Transverse colon (tissue), 4 donors: Measurements from ENCODE around the gene CBL. TPM values are rescaled to one million over a fixed set of nuclear protein-coding genes. Genes with fewer than 3 reads are reported as not detected.
A peak's percentile ranks its signal among the peaks of the same experiment; 100 is the strongest.

Experiments used
- DNase-seq: peaks from one replicate; pipeline ENCODE4 v3.0.0-alpha.2; 2019
- H3K27ac ChIP-seq, 4 donors: fragments of 200-600 bp; sonication (generic); 2 replicates each; pipeline ENCODE4 v1.5.1; 2016 to 2018; ENCODE audit warnings: inconsistent platforms in 4 of 4
- H3K27me3 ChIP-seq: fragments of 200-600 bp; sonication (generic); 2 replicates; pipeline ENCODE4 v1.5.1; 2017; ENCODE audit warnings: inconsistent platforms
- H3K36me3 ChIP-seq, 4 donors: fragments of 200-600 bp; sonication (generic); 2 replicates each; pipeline ENCODE4 v1.5.1; 2017 to 2019; ENCODE audit warnings: inconsistent platforms in 4 of 4
- H3K4me1 ChIP-seq, 4 donors: fragments of 200-600 bp; sonication (generic); 2 replicates each; pipeline ENCODE4 v1.5.1; 2017 to 2020; ENCODE audit warnings: inconsistent platforms in 4 of 4
- H3K4me3 ChIP-seq, 4 donors: fragments of 200-600 bp; sonication (generic); 1 replicate in 1 of 4; 2 replicates in 3 of 4; pipeline versions ENCODE4 v1.5.1 to v1.6.1; 2017 to 2019; ENCODE audit warnings: inconsistent platforms in 4 of 4
- H3K9me3 ChIP-seq, 2 donors: fragments of 200-600 bp; sonication (generic); 2 replicates each; pipeline ENCODE4 v1.5.1; 2017 to 2019; ENCODE audit warnings: inconsistent platforms in 2 of 2
- EP300 ChIP-seq: sonication (generic); formaldehyde crosslinking; IDR thresholded peaks from one replicate; pipeline ENCODE4 v1.6.1; 2017; ENCODE audit warnings: antibody characterized with exemption, low read depth
- POLR2A ChIP-seq: fragments of 450-650 bp; IDR thresholded peaks from one replicate; pipeline ENCODE4 v1.6.1; 2016; ENCODE audit warnings: antibody characterized with exemption, mild to moderate bottlenecking, moderate library complexity
- POLR2AphosphoS5 ChIP-seq, 3 donors: sonication (generic); formaldehyde crosslinking; IDR thresholded peaks; one replicate each; pipeline ENCODE4 v1.6.1; 2016; ENCODE audit warnings: antibody characterized with exemption in 3 of 3
- WGBS, 2 donors: methylation state at CpG; one replicate each; pipeline ENCODE4 v1.1.5; 2018; ENCODE audit warnings: low coverage in 1 of 2; 5-methylcytosine and 5-hydroxymethylcytosine counted together
- in situ Hi-C, 4 donors: fragments of 200-750 bp; cut with MboI; loops; one replicate each; pipeline versions ENCODE4 v1.15.0 to v1.15.1; 2017; ENCODE audit warnings: low sequenced_read_pairs in 3 of 4, low pct_ligation_motif_present in 1 of 4, low pct_unique_long_range_greater_than_20kb in 1 of 4
- intact Hi-C: fragments of 100-400 bp; cut with DNase I; formaldehyde crosslinking; loops from one replicate; pipeline ENCODE4 v1.15.1; 2023; ENCODE audit warnings: low total_unique reads
- total RNA-seq, 4 donors: library from RNA; depleted of rRNA; stranded (reverse); fragments of >200 nt; gene quantifications; one replicate each; pipeline ENCODE4 v1.1.0, GENCODE V29; 2016
- TF ChIP-seq, protein P1 (sequence below), 5 experiments: fragments of 200-600 bp in 3 of 5; fragments of 450-650 bp in 2 of 5; sonication (generic) in 3 of 5; IDR thresholded peaks; 1 replicate in 2 of 5; 2 replicates in 3 of 5; pipeline ENCODE4 v1.5.1; 2016 to 2017; ENCODE audit warnings: antibody characterized with exemption in 5 of 5, inconsistent platforms in 3 of 5, mild to moderate bottlenecking in 2 of 5, moderate library complexity in 1 of 5

CBL gene
- total RNA-seq, 4 donors from 2014 or later = 6.8 to 18.7 (median 12.4) TPM

DNA sequence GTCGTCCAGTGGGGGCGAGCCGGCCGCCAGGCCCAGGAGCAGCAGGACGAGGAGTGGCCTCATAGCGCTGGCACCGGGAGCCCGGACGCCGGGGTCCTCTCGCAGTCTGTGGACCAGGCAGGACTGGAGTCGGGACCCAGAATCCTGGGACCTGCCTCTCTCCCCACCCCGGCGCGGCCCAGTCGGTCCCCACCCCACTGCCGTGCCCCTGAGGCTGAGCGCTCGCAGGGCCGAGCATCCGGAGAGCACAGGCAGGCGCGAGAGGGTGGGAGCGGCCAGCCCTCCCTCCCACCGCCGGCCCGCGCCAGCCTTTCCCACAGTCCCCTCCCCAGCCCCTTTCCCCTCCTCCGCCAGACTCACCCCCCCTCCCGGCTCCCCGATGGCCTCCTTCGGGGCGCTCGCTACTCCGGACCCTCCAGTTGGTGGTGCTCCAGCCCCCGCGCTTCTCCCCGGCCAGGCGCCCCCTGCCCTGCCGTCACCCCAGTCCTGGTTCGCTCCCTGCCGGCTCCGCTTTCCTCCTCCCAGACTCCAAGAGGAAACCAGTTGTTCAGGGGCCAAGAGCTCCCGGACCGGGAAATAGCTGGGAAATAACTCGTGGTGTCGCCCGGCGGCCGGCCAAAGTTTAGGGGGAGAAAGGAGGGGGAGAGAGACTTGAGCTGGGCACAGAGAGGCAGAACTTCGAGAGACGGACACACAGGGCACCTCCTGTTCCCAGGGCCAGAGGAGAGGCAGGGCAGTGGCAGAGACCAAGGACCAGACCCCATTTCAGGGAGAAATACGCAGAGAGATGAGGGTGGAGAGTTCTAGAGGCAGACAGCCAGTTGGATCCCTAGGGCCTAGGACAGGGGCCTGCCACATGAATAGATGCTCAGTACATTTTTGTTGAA is 134.4 kb downstream of the CBL start, which contains the start of gene C1QTNF5:
Gene C1QTNF5, minus strand, starts transcription at position 549 of the 887 bp plus-strand sequence. Its CDS starts 486 bp downstream, at position 63.
- peak; percentile 70 for DNase-seq
- H3K4me3 ChIP-seq = peak within 1 kb of the TSS; percentile 27 to 49 (median 42)
- peak within 1 kb of the TSS; percentile 80 to 84 (median 82) for H3K27ac ChIP-seq
- H3K9me3 ChIP-seq = no peaks in the 10 kb centered on the region
- intact Hi-C loops = no loop called here
- H3K4me1 ChIP-seq = peaks cover 17 to 53% (median 40%) of the 10 kb centered on the region in 4 donors
- WGBS, 2 donors = 10% methylated on average over 45 of the region's 53 CpGs; no CpG with 5 or more reads in 1 of the 2 donors
- peaks cover 41% of the 10 kb centered on the region for H3K27me3 ChIP-seq
- H3K36me3 ChIP-seq = no peaks in the 10 kb centered on the region
- TF ChIP-seq POLR2A (no peak), POLR2AphosphoS5 (IDR thresholded peaks at IDR 0.05) (peak in 1 of 3 donors; percentile 24)
- in situ Hi-C loops = no loop called here

DNA sequence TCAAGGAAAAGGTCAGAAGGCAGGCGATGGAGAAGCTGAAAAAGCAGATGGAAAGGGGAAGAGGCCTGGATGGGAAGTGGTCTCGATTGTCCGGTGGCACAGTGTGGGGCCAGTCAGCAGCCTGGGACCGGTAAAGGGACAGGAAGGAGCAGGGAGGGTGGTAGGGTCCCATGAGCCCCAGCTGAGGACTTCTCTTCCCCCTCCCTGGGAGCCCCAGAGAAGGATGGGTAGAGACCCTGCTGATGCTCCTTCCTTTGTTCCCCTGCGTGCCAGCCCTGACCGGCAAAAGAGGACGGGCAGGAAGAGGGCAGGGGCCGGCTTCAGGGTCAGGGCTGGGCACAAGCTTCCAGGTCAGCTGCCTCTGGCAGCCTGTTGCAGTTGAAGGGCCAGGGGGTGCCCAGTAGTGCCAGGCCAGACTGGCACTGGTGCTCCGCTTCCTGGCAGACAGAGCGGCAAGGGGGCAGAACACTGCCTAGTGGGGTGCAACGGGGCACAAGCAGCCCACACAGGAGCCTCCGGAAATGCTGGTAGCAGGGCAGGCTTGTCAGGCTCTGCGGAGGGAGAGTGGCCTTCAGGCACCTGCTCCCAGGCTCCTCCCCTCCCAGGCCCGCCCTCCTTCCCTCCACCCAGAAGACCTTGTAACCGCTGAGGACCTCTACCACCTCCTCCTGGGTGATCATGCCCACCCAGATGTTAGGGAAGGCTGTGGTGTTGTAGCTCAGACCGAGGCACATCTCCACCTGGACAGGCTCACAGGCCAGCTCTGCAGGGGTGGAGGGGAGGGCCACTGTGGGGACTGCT is 135.3 kb downstream of the CBL start:
- WGBS, 2 donors = 33 to 46% methylated on average over 3 to 16 of the region's 16 CpGs
- peak overlapping the region; percentile 80 to 84 (median 82) for H3K27ac ChIP-seq
- peak overlapping the region in 1 of 4 donors; percentile 47 for H3K4me3 ChIP-seq
- TF ChIP-seq, protein P1, sequence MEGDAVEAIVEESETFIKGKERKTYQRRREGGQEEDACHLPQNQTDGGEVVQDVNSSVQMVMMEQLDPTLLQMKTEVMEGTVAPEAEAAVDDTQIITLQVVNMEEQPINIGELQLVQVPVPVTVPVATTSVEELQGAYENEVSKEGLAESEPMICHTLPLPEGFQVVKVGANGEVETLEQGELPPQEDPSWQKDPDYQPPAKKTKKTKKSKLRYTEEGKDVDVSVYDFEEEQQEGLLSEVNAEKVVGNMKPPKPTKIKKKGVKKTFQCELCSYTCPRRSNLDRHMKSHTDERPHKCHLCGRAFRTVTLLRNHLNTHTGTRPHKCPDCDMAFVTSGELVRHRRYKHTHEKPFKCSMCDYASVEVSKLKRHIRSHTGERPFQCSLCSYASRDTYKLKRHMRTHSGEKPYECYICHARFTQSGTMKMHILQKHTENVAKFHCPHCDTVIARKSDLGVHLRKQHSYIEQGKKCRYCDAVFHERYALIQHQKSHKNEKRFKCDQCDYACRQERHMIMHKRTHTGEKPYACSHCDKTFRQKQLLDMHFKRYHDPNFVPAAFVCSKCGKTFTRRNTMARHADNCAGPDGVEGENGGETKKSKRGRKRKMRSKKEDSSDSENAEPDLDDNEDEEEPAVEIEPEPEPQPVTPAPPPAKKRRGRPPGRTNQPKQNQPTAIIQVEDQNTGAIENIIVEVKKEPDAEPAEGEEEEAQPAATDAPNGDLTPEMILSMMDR (IDR thresholded peaks at IDR 0.05) = no peak
- no peak for TF ChIP-seq EP300
- no peak for TF ChIP-seq POLR2AphosphoS5 (IDR thresholded peaks at IDR 0.05)
- no peak for TF ChIP-seq POLR2A
- in situ Hi-C loops (no loop called here), intact Hi-C loops (no loop called here)
- H3K4me1 ChIP-seq = peaks cover 17 to 49% (median 37%) of the 10 kb centered on the region in 4 donors
- DNase-seq = no peak
- H3K9me3 ChIP-seq = no peaks in the 10 kb centered on the region
- no peaks in the 10 kb centered on the region for H3K36me3 ChIP-seq
- peaks cover 41% of the 10 kb centered on the region for H3K27me3 ChIP-seq

DNA sequence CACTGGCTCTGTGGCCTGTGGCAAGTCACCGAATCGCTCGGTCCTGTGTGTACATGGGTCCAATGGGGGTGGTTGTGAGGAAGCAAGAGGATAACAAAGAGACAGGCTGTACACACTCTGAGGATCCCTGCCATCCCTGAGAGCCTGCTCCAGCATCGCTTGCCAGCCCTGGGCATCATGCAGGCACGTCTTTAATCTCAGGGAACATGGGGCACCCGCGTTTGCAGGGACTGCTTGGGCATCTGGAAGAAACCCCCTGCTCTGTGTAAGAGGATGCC is 135.8 kb downstream of the CBL start:
- DNase-seq = no peak
- intact Hi-C loops = no loop called here
- H3K36me3 ChIP-seq = no peaks in the 10 kb centered on the region
- in situ Hi-C loops = no loop called here
- WGBS, 2 donors = 63% methylated on average over 7 of the region's 7 CpGs; no CpG with 5 or more reads in 1 of the 2 donors
- peaks cover 17 to 47% (median 37%) of the 10 kb centered on the region in 4 donors for H3K4me1 ChIP-seq
- no peak overlapping the region for H3K27ac ChIP-seq
- H3K4me3 ChIP-seq = no peak overlapping the region
- no peaks in the 10 kb centered on the region for H3K9me3 ChIP-seq
- peaks cover 41% of the 10 kb centered on the region for H3K27me3 ChIP-seq
- no peak for TF ChIP-seq POLR2AphosphoS5 (IDR thresholded peaks at IDR 0.05)
- TF ChIP-seq POLR2A = no peak
- TF ChIP-seq EP300 = no peak
- TF ChIP-seq, protein P1 (IDR thresholded peaks at IDR 0.05) = no peak

DNA sequence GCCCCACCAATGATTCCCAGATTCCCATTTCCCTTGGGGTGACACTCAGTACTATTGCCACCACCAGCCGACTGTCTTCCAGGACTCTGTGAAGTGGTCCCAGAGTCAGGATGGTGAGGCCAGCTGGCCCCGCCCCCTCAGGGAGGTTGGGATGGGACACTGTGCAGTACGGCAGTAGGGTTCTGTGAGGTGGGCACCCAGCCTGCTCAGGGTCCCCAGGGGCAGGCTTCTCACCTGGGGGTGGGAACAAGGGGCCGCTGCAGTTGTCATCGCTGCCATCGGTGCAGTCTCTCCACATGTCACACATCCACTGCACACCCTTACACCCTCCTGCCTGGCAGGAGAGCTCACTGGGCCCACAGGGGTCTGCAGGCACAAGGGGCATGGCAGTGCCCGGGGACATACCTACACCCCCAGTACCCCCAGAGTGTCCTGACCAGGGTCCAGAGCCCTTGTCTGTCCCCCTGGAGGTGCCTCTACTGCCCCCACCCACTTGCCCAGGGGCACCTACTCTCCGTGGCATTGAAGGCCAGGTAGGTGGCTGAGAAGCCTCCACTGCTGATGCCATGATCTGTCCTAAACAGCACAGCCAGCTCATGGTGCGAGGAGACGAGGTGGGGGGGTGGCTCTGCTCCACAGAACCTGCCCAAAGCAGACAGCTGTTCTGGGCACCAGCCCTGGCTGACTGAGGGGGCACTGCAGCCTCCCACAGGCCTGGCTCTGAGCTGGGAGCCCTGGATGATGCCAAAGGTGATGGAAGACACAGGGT is 136.4 kb downstream of the CBL start:
- DNase-seq = no peak
- Histone ChIP-seq H3K9me3 (no peaks in the 10 kb centered on the region), H3K27ac (no peak overlapping the region), H3K4me3 (no peak overlapping the region), H3K36me3 (no peaks in the 10 kb centered on the region), H3K27me3 (peaks cover 41% of the 10 kb centered on the region), H3K4me1 (peaks cover 17 to 41% (median 35%) of the 10 kb centered on the region in 4 donors)
- intact Hi-C loops = no loop called here
- TF ChIP-seq, protein P1 (IDR thresholded peaks at IDR 0.05) = no peak
- TF ChIP-seq POLR2A = no peak
- no peak for TF ChIP-seq POLR2AphosphoS5 (IDR thresholded peaks at IDR 0.05)
- TF ChIP-seq EP300 = no peak
- in situ Hi-C loops = no loop called here
- WGBS, 2 donors = 51 to 82% methylated on average over 5 to 10 of the region's 10 CpGs
